Neural crest cell (in vitro differentiated cells): ENCODE measurements around the gene ICAM2. TPM values are rescaled to one million over a fixed set of nuclear protein-coding genes. Genes with fewer than 3 reads are reported as not detected.

Source experiments
- DNase-seq: peaks from one replicate; pipeline ENCODE4 v3.0.0; 2021; ENCODE audit warnings: low read depth, mixed read lengths, low spot score
- H3K27ac Mint-ChIP-seq: one replicate; pipeline ENCODE4 v1.8.0; 2021; ENCODE audit warnings: mild to moderate bottlenecking, mixed read lengths; ENCODE audit not compliant: unreplicated experiment
- H3K27me3 Mint-ChIP-seq: 2 replicates; pipeline ENCODE4 v1.8.0; 2021; ENCODE audit warnings: low read depth, mild to moderate bottlenecking, mixed read lengths
- H3K36me3 Mint-ChIP-seq: 2 replicates; pipeline ENCODE4 v1.8.0; 2021; ENCODE audit warnings: low read depth, mild to moderate bottlenecking, mixed read lengths
- H3K4me1 Mint-ChIP-seq: 2 replicates; pipeline ENCODE4 v1.8.0; 2021; ENCODE audit warnings: mixed read lengths
- H3K4me3 Mint-ChIP-seq: one replicate; pipeline ENCODE4 v1.8.0; 2021; ENCODE audit warnings: mild to moderate bottlenecking, mixed read lengths
- H3K9me3 Mint-ChIP-seq: 2 replicates; pipeline ENCODE4 v1.8.0; 2021; ENCODE audit warnings: mixed read lengths
- total RNA-seq: library from RNA; stranded (reverse); gene quantifications from 2 replicates; pipeline ENCODE4 v1.2.1, GENCODE V29; 2021
- TF ChIP-seq, protein P1 (sequence below): fragments of 200-600 bp; sonication (generic); conservative IDR thresholded peaks from 2 replicates; pipeline ENCODE4 v1.5.0; 2021; ENCODE audit warnings: antibody characterized with exemption, mild to moderate bottlenecking

ICAM2 gene
- total RNA-seq, 1 donor from 2014 or later, result not detected

DNA sequence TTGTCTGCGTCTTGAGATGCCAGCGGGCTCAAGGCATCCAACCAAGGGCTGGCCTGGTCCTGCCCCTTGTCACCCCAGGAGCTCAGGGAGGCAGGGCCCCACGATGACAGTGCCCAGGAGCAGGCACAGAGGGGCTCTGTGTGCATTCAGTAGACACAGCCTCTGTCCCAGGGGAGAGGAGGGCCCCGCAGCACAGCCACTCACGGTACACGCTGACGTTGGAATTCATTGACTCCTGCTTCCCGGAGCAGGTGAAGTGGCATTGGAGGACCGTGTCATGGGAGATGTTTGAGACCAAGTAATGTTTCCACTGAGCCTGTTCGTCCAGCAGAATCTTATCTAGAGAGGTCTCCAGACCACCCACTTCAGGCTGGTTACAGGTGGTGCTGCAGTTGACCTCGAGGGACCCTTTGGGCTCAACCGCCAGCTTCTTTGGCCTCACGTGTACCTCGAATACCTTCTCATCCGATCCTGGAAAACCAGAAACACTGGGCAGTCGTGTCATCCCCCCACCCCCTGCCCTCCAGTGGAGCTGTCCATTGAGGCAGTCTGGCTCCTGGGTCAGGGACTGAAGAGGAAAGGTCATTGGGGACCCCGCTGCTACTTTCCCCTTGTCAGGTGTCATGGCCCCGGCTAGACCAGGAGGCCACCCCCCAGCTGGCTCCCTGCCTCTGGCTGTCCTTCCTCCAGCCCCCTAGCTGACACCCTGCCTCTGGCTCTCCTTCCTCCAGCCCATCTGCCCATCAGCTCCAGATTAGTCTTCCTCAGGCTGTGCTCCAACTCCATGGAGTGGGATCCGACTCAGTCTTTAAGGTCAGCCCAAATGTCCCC lies 15.3 kb downstream of the ICAM2 start:
- Mint-ChIP-seq H3K27me3 (peaks cover 4% of the 10 kb centered on the region), H3K36me3 (no peaks in the 10 kb centered on the region), H3K27ac (peak overlapping the region; percentile 67), H3K9me3 (no peaks in the 10 kb centered on the region), H3K4me3 (no peak overlapping the region), H3K4me1 (peaks cover 17% of the 10 kb centered on the region)
- TF ChIP-seq, protein P1, sequence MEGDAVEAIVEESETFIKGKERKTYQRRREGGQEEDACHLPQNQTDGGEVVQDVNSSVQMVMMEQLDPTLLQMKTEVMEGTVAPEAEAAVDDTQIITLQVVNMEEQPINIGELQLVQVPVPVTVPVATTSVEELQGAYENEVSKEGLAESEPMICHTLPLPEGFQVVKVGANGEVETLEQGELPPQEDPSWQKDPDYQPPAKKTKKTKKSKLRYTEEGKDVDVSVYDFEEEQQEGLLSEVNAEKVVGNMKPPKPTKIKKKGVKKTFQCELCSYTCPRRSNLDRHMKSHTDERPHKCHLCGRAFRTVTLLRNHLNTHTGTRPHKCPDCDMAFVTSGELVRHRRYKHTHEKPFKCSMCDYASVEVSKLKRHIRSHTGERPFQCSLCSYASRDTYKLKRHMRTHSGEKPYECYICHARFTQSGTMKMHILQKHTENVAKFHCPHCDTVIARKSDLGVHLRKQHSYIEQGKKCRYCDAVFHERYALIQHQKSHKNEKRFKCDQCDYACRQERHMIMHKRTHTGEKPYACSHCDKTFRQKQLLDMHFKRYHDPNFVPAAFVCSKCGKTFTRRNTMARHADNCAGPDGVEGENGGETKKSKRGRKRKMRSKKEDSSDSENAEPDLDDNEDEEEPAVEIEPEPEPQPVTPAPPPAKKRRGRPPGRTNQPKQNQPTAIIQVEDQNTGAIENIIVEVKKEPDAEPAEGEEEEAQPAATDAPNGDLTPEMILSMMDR, result no peak
- no peak for DNase-seq

DNA sequence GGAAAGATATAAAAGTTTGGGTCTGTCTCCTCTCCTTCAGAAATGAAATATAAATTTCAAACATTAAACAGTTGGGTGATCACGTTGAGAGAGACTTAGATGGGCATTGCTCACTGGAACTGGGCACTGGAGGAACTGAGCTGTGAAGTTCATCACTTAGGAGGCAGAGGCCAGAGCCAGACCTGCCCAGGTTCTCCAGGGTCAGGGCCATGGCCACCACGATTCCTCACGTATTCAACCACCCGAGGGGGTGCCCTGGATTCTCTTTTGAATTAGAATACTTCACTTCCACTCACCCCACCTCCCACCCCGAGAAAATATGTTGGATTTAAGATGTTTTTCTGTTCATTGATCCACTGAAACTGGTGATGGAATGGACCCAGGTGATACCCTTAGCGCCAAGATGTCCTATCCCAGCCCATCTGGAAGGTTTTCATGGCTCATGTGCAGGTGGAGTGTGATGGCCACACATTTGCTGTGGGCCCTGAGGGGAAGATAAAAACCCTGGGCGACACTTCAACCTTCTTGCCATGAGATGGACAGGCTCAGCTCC lies 16.1 kb downstream of the ICAM2 start:
- H3K27me3 Mint-ChIP-seq, result peaks cover 8% of the 10 kb centered on the region
- H3K9me3 Mint-ChIP-seq, result no peaks in the 10 kb centered on the region
- TF ChIP-seq, protein P1, result no peak
- peaks cover 22% of the 10 kb centered on the region for H3K4me1 Mint-ChIP-seq
- no peak overlapping the region for H3K27ac Mint-ChIP-seq
- no peaks in the 10 kb centered on the region for H3K36me3 Mint-ChIP-seq
- no peak overlapping the region for H3K4me3 Mint-ChIP-seq
- DNase-seq, result no peak

DNA sequence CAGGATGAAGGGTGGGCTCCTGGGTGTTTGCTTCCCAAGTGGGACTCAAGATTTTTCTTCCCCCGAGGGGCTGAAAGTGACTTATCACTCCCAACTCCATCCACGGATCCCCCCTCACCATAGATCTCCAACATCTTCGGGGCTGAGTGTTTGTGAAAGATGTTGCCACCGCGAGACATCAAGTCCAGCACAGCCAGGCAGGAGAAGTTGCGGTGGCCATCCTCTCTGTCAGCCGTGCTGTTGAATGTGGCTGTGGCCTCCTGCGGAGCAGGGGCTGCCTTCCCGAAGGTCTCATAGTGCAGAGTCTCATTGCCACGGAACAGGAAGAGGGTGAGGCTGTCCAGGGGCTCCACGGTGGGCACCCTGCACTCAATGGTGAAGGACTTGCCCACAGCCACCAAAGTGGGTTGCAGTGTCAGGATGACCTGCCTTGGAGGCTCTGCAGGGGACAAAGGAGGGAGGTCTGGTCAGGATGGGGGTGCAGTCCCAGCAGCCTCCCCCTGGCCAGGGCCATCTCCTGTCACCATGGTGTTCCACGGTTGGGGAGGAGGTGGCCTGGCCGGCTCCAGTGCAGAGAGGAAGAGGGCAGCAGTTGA lies 16.8 kb downstream of the ICAM2 start:
- Mint-ChIP-seq H3K27me3 (peaks cover 10% of the 10 kb centered on the region), H3K4me3 (no peak overlapping the region), H3K9me3 (no peaks in the 10 kb centered on the region), H3K36me3 (no peaks in the 10 kb centered on the region), H3K4me1 (peaks cover 23% of the 10 kb centered on the region), H3K27ac (no peak overlapping the region)
- DNase-seq, result no peak
- TF ChIP-seq, protein P1, result no peak

DNA sequence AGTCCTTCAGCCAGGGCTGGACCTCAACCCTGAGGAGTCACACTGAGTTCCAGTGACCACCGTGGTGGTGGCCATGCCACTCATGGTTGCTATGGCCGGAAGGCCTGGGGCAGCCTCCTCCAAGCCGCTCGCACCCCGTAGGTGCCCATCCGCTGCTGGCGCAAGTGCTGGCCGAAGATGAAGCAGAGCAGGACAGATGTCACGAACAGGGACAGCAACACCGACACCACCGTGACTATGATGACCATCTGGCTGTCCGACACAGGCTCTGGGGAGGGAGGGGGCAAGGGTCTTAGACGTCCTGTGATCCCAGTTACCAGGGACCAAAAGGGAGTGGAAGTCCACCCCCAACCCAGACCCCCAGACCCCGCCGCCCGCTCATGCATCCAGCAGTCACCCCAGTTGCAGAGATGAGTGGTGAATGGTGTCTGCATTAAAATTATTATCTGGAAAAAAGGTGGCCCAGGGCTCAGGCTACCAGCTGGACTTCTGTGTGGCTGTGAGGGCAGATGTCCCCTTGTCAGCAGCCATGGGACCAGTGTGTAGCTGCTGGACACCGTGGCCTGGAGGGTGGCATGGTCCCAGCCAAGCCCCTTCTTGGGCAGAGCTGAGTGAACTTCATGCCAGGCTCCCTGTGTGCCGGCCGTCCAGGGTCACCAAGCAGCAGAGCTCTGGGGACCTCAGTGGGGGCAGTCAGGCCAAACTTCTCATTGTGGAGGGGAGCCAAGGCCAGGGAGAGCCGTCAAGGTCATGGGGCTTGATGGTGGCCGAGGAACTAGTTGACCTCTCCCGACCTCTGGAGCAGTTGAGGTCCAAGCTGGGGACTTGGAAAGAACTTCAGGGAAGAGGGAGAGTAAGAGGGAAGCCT lies 17.5 kb downstream of the ICAM2 start:
- DNase-seq, result no peak
- TF ChIP-seq, protein P1, result no peak
- Mint-ChIP-seq H3K4me3 (no peak overlapping the region), H3K36me3 (no peaks in the 10 kb centered on the region), H3K27me3 (peaks cover 10% of the 10 kb centered on the region), H3K27ac (no peak overlapping the region), H3K9me3 (no peaks in the 10 kb centered on the region), H3K4me1 (peaks cover 17% of the 10 kb centered on the region)
